H9 (cell line): ENCODE measurements around the gene ALG14. TPM values are rescaled to one million over a fixed set of nuclear protein-coding genes. Genes with fewer than 3 reads are reported as not detected.

ENCODE experiments used
- DNase-seq: peaks from one replicate; pipeline ENCODE4 v3.0.0-alpha.2; 2017
- H2AFZ ChIP-seq: one replicate; pipeline ENCODE4 v1.6.1; 2013; ENCODE audit warnings: mild to moderate bottlenecking, low read length, control low read depth, moderate library complexity
- H2AK5ac ChIP-seq: 2 replicates; pipeline ENCODE4 v1.6.1; 2013; ENCODE audit warnings: low read length, control low read depth, mixed read lengths; ENCODE audit not compliant: insufficient read length
- H2BK120ac ChIP-seq: one replicate; pipeline ENCODE4 v1.6.1; 2013; ENCODE audit warnings: low read depth, mild to moderate bottlenecking, low read length, control low read depth, inconsistent platforms; ENCODE audit not compliant: poor library complexity, severe bottlenecking
- H2BK12ac ChIP-seq: 2 replicates; pipeline ENCODE4 v1.6.1; 2013; ENCODE audit warnings: low read length, control low read depth, mixed read lengths, low read depth; ENCODE audit not compliant: insufficient read length
- H2BK15ac ChIP-seq: 2 replicates; pipeline ENCODE4 v1.6.1; 2013; ENCODE audit warnings: low read depth, low read length, control low read depth
- H2BK20ac ChIP-seq: one replicate; pipeline ENCODE4 v1.6.1; 2013; ENCODE audit warnings: low read depth, mild to moderate bottlenecking, low read length, control low read depth, inconsistent platforms; ENCODE audit not compliant: poor library complexity, severe bottlenecking
- H2BK5ac ChIP-seq: 2 replicates; pipeline ENCODE4 v1.6.1; 2013; ENCODE audit warnings: low read length, control low read depth, mixed read lengths; ENCODE audit not compliant: insufficient read length
- H3K14ac ChIP-seq: 2 replicates; pipeline ENCODE4 v1.6.1; 2013; ENCODE audit warnings: low read length, control low read depth; ENCODE audit not compliant: insufficient read depth
- H3K18ac ChIP-seq: 2 replicates; pipeline ENCODE4 v1.6.1; 2013; ENCODE audit warnings: low read depth, mild to moderate bottlenecking, mixed read lengths, low read length, control low read depth; ENCODE audit not compliant: insufficient read length
- H3K23ac ChIP-seq: 2 replicates; pipeline ENCODE4 v1.6.1; 2013; ENCODE audit warnings: low read length, control low read depth, mixed read lengths, low read depth; ENCODE audit not compliant: insufficient read length
- H3K23me2 ChIP-seq: 2 replicates; pipeline ENCODE4 v1.6.1; 2013; ENCODE audit warnings: low read depth, mild to moderate bottlenecking, mixed read lengths, low read length, control low read depth; ENCODE audit not compliant: insufficient read length, poor library complexity, severe bottlenecking
- H3K27ac ChIP-seq: 2 replicates; pipeline ENCODE4 v1.5.1; 2013; ENCODE audit warnings: low read length, control low read depth, mixed read lengths, low read depth; ENCODE audit not compliant: insufficient read length
- H3K27me3 ChIP-seq: 2 replicates; pipeline ENCODE4 v1.6.1; 2013; ENCODE audit warnings: low read length, control low read depth, inconsistent platforms; ENCODE audit not compliant: insufficient read depth
- H3K4ac ChIP-seq: 2 replicates; pipeline ENCODE4 v1.6.1; 2013; ENCODE audit warnings: low read depth, mild to moderate bottlenecking, control low read depth, inconsistent platforms, low read length, moderate library complexity
- H3K4me1 ChIP-seq: 2 replicates; pipeline ENCODE4 v1.6.1; 2013; ENCODE audit warnings: low read length, control low read depth, inconsistent platforms; ENCODE audit not compliant: insufficient read depth
- H3K4me2 ChIP-seq: 2 replicates; pipeline ENCODE4 v1.6.1; 2013; ENCODE audit warnings: low read length, control low read depth, mixed read lengths; ENCODE audit not compliant: insufficient read length, insufficient read depth
- H3K56ac ChIP-seq: 2 replicates; pipeline ENCODE4 v1.6.1; 2013; ENCODE audit warnings: low read depth, mild to moderate bottlenecking, mixed read lengths, low read length, control low read depth; ENCODE audit not compliant: insufficient read length
- H3K79me1 ChIP-seq: 2 replicates; pipeline ENCODE4 v1.6.1; 2013; ENCODE audit warnings: low read depth, mild to moderate bottlenecking, moderate library complexity, low read length, control low read depth, inconsistent platforms; ENCODE audit not compliant: insufficient read depth, poor library complexity, severe bottlenecking
- H3K79me2 ChIP-seq: 2 replicates; pipeline ENCODE4 v1.6.1; 2013; ENCODE audit warnings: low read length, control low read depth, inconsistent platforms; ENCODE audit not compliant: insufficient read depth
- H3K9ac ChIP-seq: 2 replicates; pipeline ENCODE4 v1.6.1; 2013; ENCODE audit warnings: low read length, control low read depth, mixed read lengths; ENCODE audit not compliant: insufficient read length; ENCODE audit errors: extremely low read depth
- H3K9me3 ChIP-seq: one replicate; pipeline ENCODE4 v1.6.1; 2013; ENCODE audit warnings: low read depth, low read length, inconsistent platforms; ENCODE audit not compliant: control insufficient read depth
- H3T11ph ChIP-seq: one replicate; pipeline ENCODE4 v1.6.1; 2013; ENCODE audit warnings: mild to moderate bottlenecking, low read length, control low read depth, inconsistent platforms
- H4K20me1 ChIP-seq: one replicate; pipeline ENCODE4 v1.6.1; 2013; ENCODE audit not compliant: control insufficient read depth, insufficient read length, insufficient read depth
- H4K5ac ChIP-seq: 2 replicates; pipeline ENCODE4 v1.6.1; 2013; ENCODE audit warnings: low read depth, mild to moderate bottlenecking, mixed read lengths, low read length, control low read depth; ENCODE audit not compliant: insufficient read length
- H4K8ac ChIP-seq: replicated peaks from 2 replicates; pipeline ENCODE4 v1.6.1; 2013; ENCODE audit warnings: low read length, control low read depth, mixed read lengths, low read depth; ENCODE audit not compliant: insufficient read length
- H4K91ac ChIP-seq: 2 replicates; pipeline ENCODE4 v1.6.1; 2013; ENCODE audit warnings: low read depth, mild to moderate bottlenecking, moderate library complexity, mixed read lengths, low read length, control low read depth; ENCODE audit not compliant: insufficient read length
- H3K27ac Mint-ChIP-seq, 3 experiments: 2 replicates in 2 of 3; 3 replicates in 1 of 3; pipeline ENCODE4 v1.8.0; 2020 to 2021; ENCODE audit warnings: mixed read lengths in 3 of 3, mild to moderate bottlenecking in 1 of 3, moderate library complexity in 1 of 3
- H3K27me3 Mint-ChIP-seq: 2 replicates; pipeline ENCODE4 v1.8.0; 2021; ENCODE audit warnings: low read depth, mild to moderate bottlenecking, moderate library complexity, mixed read lengths
- H3K36me3 Mint-ChIP-seq, 3 experiments: 2 replicates in 2 of 3; 3 replicates in 1 of 3; pipeline ENCODE4 v1.8.0; 2020 to 2021; ENCODE audit warnings: low read depth in 3 of 3, mixed read lengths in 3 of 3; ENCODE audit not compliant: insufficient read depth in 1 of 3
- H3K4me1 Mint-ChIP-seq, 2 experiments: 2 replicates each; pipeline ENCODE4 v1.8.0; 2020; ENCODE audit warnings: mixed read lengths in 2 of 2
- H3K4me3 Mint-ChIP-seq, 2 experiments: 2 replicates in 1 of 2; 3 replicates in 1 of 2; pipeline ENCODE4 v1.8.0; 2020 to 2021; ENCODE audit warnings: mild to moderate bottlenecking in 2 of 2, mixed read lengths in 2 of 2, moderate library complexity in 1 of 2
- H3K9me3 Mint-ChIP-seq, 2 experiments: 2 replicates in 1 of 2; 3 replicates in 1 of 2; pipeline ENCODE4 v1.8.0; 2020; ENCODE audit warnings: mild to moderate bottlenecking in 2 of 2, mixed read lengths in 2 of 2, moderate library complexity in 1 of 2
- WGBS: extraction: QIAGEN DNeasy Blood & Tissue Kit; methylation state at CpG from one replicate; pipeline ENCODE4 v1.1.7; 2013; ENCODE audit warnings: missing lambda C conversion rate, low lambda C conversion rate, mixed read lengths; ENCODE audit not compliant: insufficient read length; ENCODE audit errors: extremely low coverage; 5-methylcytosine and 5-hydroxymethylcytosine counted together
- total RNA-seq: library from RNA; stranded (reverse); gene quantifications from 2 replicates; pipeline ENCODE4 v1.2.1, GENCODE V29; 2021
- TF ChIP-seq, protein P1 (sequence below): fragments of 200-600 bp; sonication (generic); conservative IDR thresholded peaks from 3 replicates; pipeline ENCODE4 v1.8.0; 2021; ENCODE audit warnings: antibody characterized with exemption, mild to moderate bottlenecking

Gene ALG14
- total RNA-seq, 1 experiment from 2014 or later, result 2.5 TPM

DNA sequence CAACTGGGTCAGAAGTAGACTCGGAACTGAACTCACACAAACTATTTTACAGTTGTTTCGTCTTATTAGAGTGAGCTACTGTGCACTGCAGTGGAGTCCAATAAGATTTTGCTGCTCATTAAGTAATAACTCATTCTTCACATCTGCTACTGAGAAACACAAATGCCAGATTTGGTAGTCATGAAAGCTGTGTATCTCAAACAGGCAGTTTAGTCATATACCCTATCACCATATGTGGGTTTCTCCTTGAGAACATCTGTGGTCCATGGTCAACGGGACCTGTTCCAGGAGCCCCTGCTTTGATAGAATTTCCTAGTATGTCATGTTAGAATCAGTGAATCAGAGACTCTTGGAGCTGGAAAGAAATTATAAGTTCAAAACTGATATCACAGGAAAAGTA is 60.4 kb downstream of the ALG14 start:
- H3K36me3 Mint-ChIP-seq, result no peaks in the 10 kb centered on the region
- Histone ChIP-seq H3K23ac (no peak overlapping the region), H3K9ac (no peak overlapping the region), H3K9me3 (no peaks in the 10 kb centered on the region), H2BK12ac (no peak overlapping the region), H3K23me2 (no peaks in the 10 kb centered on the region), H3K79me2 (no peaks in the 10 kb centered on the region), H2AK5ac (no peak overlapping the region), H4K91ac (no peak overlapping the region), H2BK15ac (no peak overlapping the region), H3K56ac (no peak overlapping the region), H3K18ac (no peak overlapping the region), H3K27ac (no peak overlapping the region), H4K20me1 (no peaks in the 10 kb centered on the region), H4K8ac (no peak overlapping the region), H4K5ac (no peak overlapping the region), H2BK120ac (no peak overlapping the region), H2AFZ (no peak overlapping the region), H3K4ac (no peak overlapping the region), H3K4me1 (no peaks in the 10 kb centered on the region), H3K4me2 (no peak overlapping the region), H2BK5ac (no peak overlapping the region), H3K27me3 (no peaks in the 10 kb centered on the region), H3K79me1 (no peaks in the 10 kb centered on the region), H3K14ac (no peak overlapping the region), H2BK20ac (no peak overlapping the region), H3T11ph (no peak overlapping the region)
- H3K9me3 Mint-ChIP-seq, result no peaks in the 10 kb centered on the region
- peaks cover 8% of the 10 kb centered on the region in 2 experiments; a peak in 2 of 4 replicates for H3K4me1 Mint-ChIP-seq
- no CpG with 5 or more reads among the region's 3 CpGs for WGBS
- H3K27ac Mint-ChIP-seq, result no peak overlapping the region
- H3K27me3 Mint-ChIP-seq, result no peaks in the 10 kb centered on the region
- no peak overlapping the region for H3K4me3 Mint-ChIP-seq
- TF ChIP-seq, protein P1, sequence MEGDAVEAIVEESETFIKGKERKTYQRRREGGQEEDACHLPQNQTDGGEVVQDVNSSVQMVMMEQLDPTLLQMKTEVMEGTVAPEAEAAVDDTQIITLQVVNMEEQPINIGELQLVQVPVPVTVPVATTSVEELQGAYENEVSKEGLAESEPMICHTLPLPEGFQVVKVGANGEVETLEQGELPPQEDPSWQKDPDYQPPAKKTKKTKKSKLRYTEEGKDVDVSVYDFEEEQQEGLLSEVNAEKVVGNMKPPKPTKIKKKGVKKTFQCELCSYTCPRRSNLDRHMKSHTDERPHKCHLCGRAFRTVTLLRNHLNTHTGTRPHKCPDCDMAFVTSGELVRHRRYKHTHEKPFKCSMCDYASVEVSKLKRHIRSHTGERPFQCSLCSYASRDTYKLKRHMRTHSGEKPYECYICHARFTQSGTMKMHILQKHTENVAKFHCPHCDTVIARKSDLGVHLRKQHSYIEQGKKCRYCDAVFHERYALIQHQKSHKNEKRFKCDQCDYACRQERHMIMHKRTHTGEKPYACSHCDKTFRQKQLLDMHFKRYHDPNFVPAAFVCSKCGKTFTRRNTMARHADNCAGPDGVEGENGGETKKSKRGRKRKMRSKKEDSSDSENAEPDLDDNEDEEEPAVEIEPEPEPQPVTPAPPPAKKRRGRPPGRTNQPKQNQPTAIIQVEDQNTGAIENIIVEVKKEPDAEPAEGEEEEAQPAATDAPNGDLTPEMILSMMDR, result no peak
- DNase-seq, result no peak
